GM12891 (cell line): ENCODE data around the gene PPIP5K2.

Experiments
- POLR2A ChIP-seq: IDR thresholded peaks from 2 replicates; pipeline ENCODE4 v1.6.1; 2011; ENCODE audit warnings: low read depth, low read length, control low read depth
- POLR2AphosphoS5 ChIP-seq: IDR thresholded peaks from 2 replicates; pipeline ENCODE4 v1.6.1; 2011; ENCODE audit warnings: low read depth, low read length, control low read depth

DNA sequence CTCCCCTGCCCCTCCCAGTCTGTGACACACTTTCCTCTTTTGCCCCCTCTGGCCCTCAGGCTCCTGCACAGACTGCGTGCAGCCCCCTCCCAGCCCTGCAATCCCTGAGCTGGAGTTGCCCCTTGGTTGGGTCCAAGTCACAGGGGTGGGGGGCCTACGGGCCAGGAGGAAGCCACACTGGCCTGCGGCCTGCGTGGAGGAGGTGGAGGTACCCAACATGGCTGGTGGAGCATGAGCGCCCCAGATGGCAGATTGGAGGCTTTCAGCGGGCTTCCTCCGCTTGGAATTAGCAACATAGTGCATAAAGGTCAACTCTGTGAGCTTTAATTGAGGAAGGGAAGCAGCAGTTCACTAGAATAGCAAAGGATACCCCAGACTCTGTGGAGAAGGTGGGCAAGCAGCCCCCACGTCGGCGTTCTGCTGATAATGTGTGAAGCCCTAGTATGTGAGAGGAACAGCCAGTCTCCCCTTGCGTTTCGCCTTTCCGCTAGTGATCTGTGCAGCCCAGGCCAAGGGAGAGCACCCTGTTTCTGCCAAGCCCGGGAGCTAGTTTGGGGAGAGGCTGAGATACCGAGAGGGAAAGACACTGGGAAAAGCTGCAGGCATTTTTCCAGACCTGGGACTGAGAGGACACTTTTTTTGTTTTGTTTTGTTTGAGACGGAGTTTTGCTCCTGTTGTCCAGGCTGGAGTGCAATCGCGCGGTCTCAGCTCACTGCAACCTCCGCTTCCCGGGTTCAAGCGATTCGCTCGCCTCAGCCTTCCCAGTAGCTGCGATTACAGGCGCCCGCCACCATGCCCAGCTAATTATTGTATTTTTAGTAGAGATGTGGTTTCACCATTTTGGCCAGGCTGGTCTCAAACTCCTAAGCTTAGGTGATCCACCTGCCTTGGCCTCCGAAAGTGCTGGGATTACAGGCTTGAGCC, 103.2 kb downstream of the PPIP5K2 start:
- no peak for TF ChIP-seq POLR2AphosphoS5
- TF ChIP-seq POLR2A = no peak
